PC-3 (cell line): ENCODE data around the gene S100A5. TPM values are rescaled to one million over a fixed set of nuclear protein-coding genes. Genes with fewer than 3 reads are reported as not detected.
A peak's percentile ranks its signal among the peaks of the same experiment; 100 is the strongest.

ENCODE experiments used
- ATAC-seq: fragments of 200-7000 bp; cut with Tn5 transposase; 2 replicates; pipeline ENCODE4 v1.9.1; 2020; ENCODE audit warnings: mild to moderate bottlenecking, moderate library complexity
- BruUV-seq: library from RNA; stranded (reverse); fragments of 400-500 nt; replicated peaks from 2 replicates; lab custom pipeline; 2021; lab: Mats Ljungman, UMichigan
- CTCF ChIA-PET: fragments of 300-600 bp; sonication (Branson Sonifier 250); formaldehyde crosslinking; loops from one replicate; lab custom pipeline; 2022; ENCODE audit warnings: antibody characterized with exemption; lab: Charles Lee
- POLR2A ChIA-PET: fragments of 300-600 bp; sonication (Branson Sonifier 250); formaldehyde crosslinking; loops from one replicate; lab custom pipeline; 2022; ENCODE audit warnings: antibody characterized with exemption; ENCODE audit not compliant: unreplicated experiment; lab: Charles Lee
- DNase-seq: peaks from one replicate; pipeline ENCODE4 v3.0.0-alpha.2; 2015
- H2AFZ ChIP-seq: fragments of 300-600 bp; sonication (generic); 2 replicates; pipeline ENCODE4 v1.6.0; 2016; ENCODE audit warnings: antibody characterized with exemption, low read length
- H3F3A ChIP-seq: fragments of 300-600 bp; sonication (generic); one replicate; pipeline ENCODE4 v1.6.0; 2017; ENCODE audit warnings: antibody characterized with exemption, low read length, control low read depth, mild to moderate bottlenecking; ENCODE audit not compliant: unreplicated experiment
- H3K27ac ChIP-seq: fragments of 300-600 bp; sonication (generic); 2 replicates; pipeline ENCODE4 v1.5.1; 2016; ENCODE audit warnings: mild to moderate bottlenecking, low read length
- H3K27me3 ChIP-seq: fragments of 300-600 bp; sonication (generic); 2 replicates; pipeline ENCODE4 v1.6.1; 2016; ENCODE audit warnings: low read length, mixed read lengths
- H3K36me3 ChIP-seq: fragments of 300-600 bp; sonication (generic); 2 replicates; pipeline ENCODE4 v1.6.1; 2016; ENCODE audit warnings: low read depth, mixed run types, low read length, mixed read lengths
- H3K4me1 ChIP-seq: fragments of 300-600 bp; sonication (generic); 2 replicates; pipeline ENCODE4 v1.5.1; 2016; ENCODE audit warnings: low read length; ENCODE audit not compliant: insufficient read depth
- H3K4me2 ChIP-seq: fragments of 300-600 bp; sonication (generic); 2 replicates; pipeline ENCODE4 v1.6.0; 2016; ENCODE audit warnings: low read length
- H3K4me3 ChIP-seq: fragments of 300-600 bp; sonication (generic); 2 replicates; pipeline ENCODE4 v1.5.1; 2016; ENCODE audit warnings: mild to moderate bottlenecking, low read length, mixed read lengths
- H3K79me2 ChIP-seq: fragments of 300-600 bp; sonication (generic); 2 replicates; pipeline ENCODE4 v1.6.1; 2017; ENCODE audit warnings: low read length, mixed read lengths
- H3K9ac ChIP-seq: fragments of 300-600 bp; sonication (generic); 2 replicates; pipeline ENCODE4 v1.6.0; 2016; ENCODE audit warnings: mild to moderate bottlenecking, low read length
- H3K9me2 ChIP-seq: fragments of 300-600 bp; sonication (generic); replicated peaks from 2 replicates; pipeline ENCODE4 v1.6.1; 2016; ENCODE audit warnings: mixed run types, low read length, mixed read lengths
- H3K9me3 ChIP-seq: fragments of 300-600 bp; sonication (generic); 2 replicates; pipeline ENCODE4 v1.6.1; 2016; ENCODE audit warnings: low read length, mixed read lengths
- H4K20me1 ChIP-seq: fragments of 300-600 bp; sonication (generic); 2 replicates; pipeline ENCODE4 v1.6.1; 2016; ENCODE audit warnings: low read length, mixed read lengths
- CTCF ChIP-seq: fragments of 300-600 bp; sonication (generic); conservative IDR thresholded peaks from 2 replicates; pipeline ENCODE4 v1.5.1; 2017; ENCODE audit warnings: antibody characterized with exemption, low read depth, mild to moderate bottlenecking, low read length
- EZH2 ChIP-seq: fragments of 300-600 bp; sonication (generic); IDR thresholded peaks from one replicate; pipeline ENCODE4 v1.6.1; 2017; ENCODE audit warnings: antibody characterized with exemption, mild to moderate bottlenecking, low read length; ENCODE audit not compliant: unreplicated experiment
- EZH2phosphoT487 ChIP-seq: fragments of 300-600 bp; sonication (generic); IDR thresholded peaks from 2 replicates; pipeline ENCODE4 v1.6.1; 2018; ENCODE audit warnings: mild to moderate bottlenecking, antibody characterized with exemption, low read length, borderline replicate concordance
- intact Hi-C: fragments of 100-400 bp; cut with micrococcal nuclease; formaldehyde crosslinking; loops from 2 replicates; pipeline ENCODE4 v1.9.0; 2023
- total RNA-seq: library from RNA; depleted of rRNA; stranded (reverse); fragments of >200 nt; gene quantifications from 2 replicates; pipeline ENCODE4 v1.2.3, GENCODE V29; 2014

Gene S100A5
- total RNA-seq, 1 experiment from 2014 or later: 6.3 TPM

- ChIA-PET CTCF (interaction anchor here (1.1 kb wide), 1 partner anchor 25 kb away, joined by 4 read pairs; no protein-coding TSS in a partner anchor), POLR2A (no interaction called here)
- Histone ChIP-seq H3K9me3 (no peaks in the 10 kb centered on the region), H3K4me2 (no peak overlapping the region), H3K27ac (no peak overlapping the region), H3F3A (peaks cover 8% of the 10 kb centered on the region), H2AFZ (no peak overlapping the region), H4K20me1 (no peaks in the 10 kb centered on the region), H3K27me3 (no peaks in the 10 kb centered on the region), H3K9ac (no peak overlapping the region), H3K4me1 (peaks cover 62% of the 10 kb centered on the region), H3K9me2 (no peaks in the 10 kb centered on the region), H3K4me3 (no peak overlapping the region), H3K36me3 (no peaks in the 10 kb centered on the region), H3K79me2 (no peaks in the 10 kb centered on the region)
- no TSS peak for BruUV-seq
- DNase-seq (peak; percentile 46), ATAC-seq (no peak)
- no peak for TF ChIP-seq EZH2
- no peak for TF ChIP-seq EZH2phosphoT487
- TF ChIP-seq CTCF: no peak
- intact Hi-C loops: loop anchor here (5.0 kb wide), 1 partner anchor 238 kb away; no protein-coding TSS in a partner anchor
Observed at GRCh38 chr1:153509036-153509435, 31.7 kb downstream of the S100A5 start.

- TF ChIP-seq EZH2 (no peak), EZH2phosphoT487 (no peak), CTCF (no peak)
- intact Hi-C loops: loop anchor here (5.0 kb wide), 1 partner anchor 239 kb away; no protein-coding TSS in a partner anchor
- H3K4me3 ChIP-seq: no peak overlapping the region
- H3K9me3 ChIP-seq: no peaks in the 10 kb centered on the region
- CTCF ChIA-PET: interaction anchor here (0.7 to 1.1 kb wide), 2 partner anchors 26 to 52 kb away, joined by 3 to 4 read pairs; no protein-coding TSS in a partner anchor
- peak overlapping the region; percentile 2; the same call in 1 of the 2 replicates for H2AFZ ChIP-seq
- peaks cover 8% of the 10 kb centered on the region for H3F3A ChIP-seq
- POLR2A ChIA-PET: interaction anchor here (0.6 kb wide), 1 partner anchor 100 kb away, joined by 3 read pairs; no protein-coding TSS in a partner anchor
- DNase-seq (no peak), ATAC-seq (peak; percentile 0; the same call in 1 of the 2 replicates)
- H3K27me3 ChIP-seq: no peaks in the 10 kb centered on the region
- peak overlapping the region; percentile 82 for H3K27ac ChIP-seq
- no peaks in the 10 kb centered on the region for H3K9me2 ChIP-seq
- no peaks in the 10 kb centered on the region for H4K20me1 ChIP-seq
- BruUV-seq: no TSS peak
- no peaks in the 10 kb centered on the region for H3K79me2 ChIP-seq
- H3K4me2 ChIP-seq: peak overlapping the region; percentile 60
- peaks cover 57% of the 10 kb centered on the region for H3K4me1 ChIP-seq
- no peaks in the 10 kb centered on the region for H3K36me3 ChIP-seq
- H3K9ac ChIP-seq: peak overlapping the region; percentile 52
Observed at GRCh38 chr1:153507926-153508583, 32.7 kb downstream of the S100A5 start.
